ENCODE data around the gene MBP.

Gene MBP

GRCh38 chr18:77098538-77099174, 33.9 kb downstream of the MBP start:
- no peak for DNase-seq (ENCODE audit: extremely low spot score)
- CTCF ChIA-PET: no interaction called here
- TF ChIP-seq FOXM1 (IDR thresholded peaks at IDR 0.05; ENCODE audit: borderline replicate concordance) (no peak), FOXK2 (IDR thresholded peaks at IDR 0.05) (no peak), SP1 (IDR thresholded peaks at IDR 0.05) (no peak)
- POLR2A ChIA-PET: no interaction called here

GRCh38 chr18:77098029-77098428, 34.6 kb downstream of the MBP start:
- TF ChIP-seq FOXA1 (IDR thresholded peaks at IDR 0.05) (no peak), ARNT (IDR thresholded peaks at IDR 0.05) (no peak), L3MBTL2 (conservative IDR thresholded peaks at IDR 0.05) (no peak), FOXM1 (IDR thresholded peaks at IDR 0.05; ENCODE audit: borderline replicate concordance) (no peak), ZNF384 (IDR thresholded peaks at IDR 0.05) (no peak), FOXK2 (IDR thresholded peaks at IDR 0.05) (no peak), LEF1 (IDR thresholded peaks at IDR 0.05; ENCODE audit: borderline replicate concordance) (no peak), TARDBP (IDR thresholded peaks at IDR 0.05) (no peak), SP1 (IDR thresholded peaks at IDR 0.05) (no peak), BHLHE40 (IDR thresholded peaks at IDR 0.05; ENCODE audit: borderline replicate concordance) (no peak), ELF4 (IDR thresholded peaks at IDR 0.05) (no peak), PKNOX1 (IDR thresholded peaks at IDR 0.05) (no peak), HDGF (IDR thresholded peaks at IDR 0.05; ENCODE audit: borderline replicate concordance) (no peak), SUZ12 (IDR thresholded peaks at IDR 0.05) (no peak), NFRKB (IDR thresholded peaks at IDR 0.05) (no peak), CTBP1 (IDR thresholded peaks at IDR 0.05; ENCODE audit: borderline replicate concordance) (no peak)
- ChIA-PET POLR2A (no interaction called here), CTCF (no interaction called here)
- no peak for DNase-seq (ENCODE audit: extremely low spot score)

GRCh38 chr18:77096936-77097886, 35.4 kb downstream of the MBP start:
- no peak for TF ChIP-seq LEF1 (IDR thresholded peaks at IDR 0.05; ENCODE audit: borderline replicate concordance)
- no peak for TF ChIP-seq L3MBTL2 (conservative IDR thresholded peaks at IDR 0.05)
- no peak for TF ChIP-seq NFRKB (IDR thresholded peaks at IDR 0.05)
- TF ChIP-seq ELF4 (IDR thresholded peaks at IDR 0.05): no peak
- no peak for TF ChIP-seq TARDBP (IDR thresholded peaks at IDR 0.05)
- no peak for TF ChIP-seq BHLHE40 (IDR thresholded peaks at IDR 0.05; ENCODE audit: borderline replicate concordance)
- TF ChIP-seq HDGF (IDR thresholded peaks at IDR 0.05; ENCODE audit: borderline replicate concordance): no peak
- TF ChIP-seq FOXK2 (IDR thresholded peaks at IDR 0.05): no peak
- TF ChIP-seq ARNT (IDR thresholded peaks at IDR 0.05): no peak
- no peak for TF ChIP-seq CTBP1 (IDR thresholded peaks at IDR 0.05; ENCODE audit: borderline replicate concordance)
- no peak for TF ChIP-seq FOXA1 (IDR thresholded peaks at IDR 0.05)
- no peak for TF ChIP-seq SUZ12 (IDR thresholded peaks at IDR 0.05)
- TF ChIP-seq PKNOX1 (IDR thresholded peaks at IDR 0.05): no peak
- no peak for TF ChIP-seq SP1 (IDR thresholded peaks at IDR 0.05)
- TF ChIP-seq ZNF384 (IDR thresholded peaks at IDR 0.05): no peak
- no peak for TF ChIP-seq FOXM1 (IDR thresholded peaks at IDR 0.05; ENCODE audit: borderline replicate concordance)
- DNase-seq (ENCODE audit: extremely low spot score): no peak
- ChIA-PET POLR2A (no interaction called here), CTCF (interaction anchor here (0.5 kb wide), 1 partner anchor 97 kb away, joined by 4 read pairs; no protein-coding TSS in a partner anchor)

- CTCF ChIA-PET: no interaction called here
- POLR2A ChIA-PET: no interaction called here
- TF ChIP-seq L3MBTL2 (conservative IDR thresholded peaks at IDR 0.05) (no peak), BHLHE40 (IDR thresholded peaks at IDR 0.05; ENCODE audit: borderline replicate concordance) (no peak), SP1 (IDR thresholded peaks at IDR 0.05) (no peak), TARDBP (IDR thresholded peaks at IDR 0.05) (no peak), FOXM1 (IDR thresholded peaks at IDR 0.05; ENCODE audit: borderline replicate concordance) (no peak), CTBP1 (IDR thresholded peaks at IDR 0.05; ENCODE audit: borderline replicate concordance) (no peak), HDGF (IDR thresholded peaks at IDR 0.05; ENCODE audit: borderline replicate concordance) (no peak), LEF1 (IDR thresholded peaks at IDR 0.05; ENCODE audit: borderline replicate concordance) (no peak), FOXA1 (IDR thresholded peaks at IDR 0.05) (no peak), SUZ12 (IDR thresholded peaks at IDR 0.05) (no peak), ELF4 (IDR thresholded peaks at IDR 0.05) (no peak)
- no peak for DNase-seq (ENCODE audit: extremely low spot score)
Measured at GRCh38 chr18:77095391-77096371, 36.9 kb downstream of the MBP start.

- DNase-seq (ENCODE audit: extremely low spot score): no peak
- TF ChIP-seq L3MBTL2 (conservative IDR thresholded peaks at IDR 0.05) (no peak), ZNF384 (IDR thresholded peaks at IDR 0.05) (no peak), FOXK2 (IDR thresholded peaks at IDR 0.05) (no peak), ARNT (IDR thresholded peaks at IDR 0.05) (no peak), CTBP1 (IDR thresholded peaks at IDR 0.05; ENCODE audit: borderline replicate concordance) (no peak), BHLHE40 (IDR thresholded peaks at IDR 0.05; ENCODE audit: borderline replicate concordance) (no peak), SP1 (IDR thresholded peaks at IDR 0.05) (no peak), LEF1 (IDR thresholded peaks at IDR 0.05; ENCODE audit: borderline replicate concordance) (no peak), ELF4 (IDR thresholded peaks at IDR 0.05) (no peak), FOXM1 (IDR thresholded peaks at IDR 0.05; ENCODE audit: borderline replicate concordance) (no peak), TARDBP (IDR thresholded peaks at IDR 0.05) (no peak), SUZ12 (IDR thresholded peaks at IDR 0.05) (no peak), FOXA1 (IDR thresholded peaks at IDR 0.05) (no peak), NFRKB (IDR thresholded peaks at IDR 0.05) (no peak), HDGF (IDR thresholded peaks at IDR 0.05; ENCODE audit: borderline replicate concordance) (no peak), PKNOX1 (IDR thresholded peaks at IDR 0.05) (no peak)
- POLR2A ChIA-PET: no interaction called here
- CTCF ChIA-PET: no interaction called here
Measured at GRCh38 chr18:77093586-77093985, 39.0 kb downstream of the MBP start.
